ENCODE results near the gene DEGS1.

Gene DEGS1

DNA sequence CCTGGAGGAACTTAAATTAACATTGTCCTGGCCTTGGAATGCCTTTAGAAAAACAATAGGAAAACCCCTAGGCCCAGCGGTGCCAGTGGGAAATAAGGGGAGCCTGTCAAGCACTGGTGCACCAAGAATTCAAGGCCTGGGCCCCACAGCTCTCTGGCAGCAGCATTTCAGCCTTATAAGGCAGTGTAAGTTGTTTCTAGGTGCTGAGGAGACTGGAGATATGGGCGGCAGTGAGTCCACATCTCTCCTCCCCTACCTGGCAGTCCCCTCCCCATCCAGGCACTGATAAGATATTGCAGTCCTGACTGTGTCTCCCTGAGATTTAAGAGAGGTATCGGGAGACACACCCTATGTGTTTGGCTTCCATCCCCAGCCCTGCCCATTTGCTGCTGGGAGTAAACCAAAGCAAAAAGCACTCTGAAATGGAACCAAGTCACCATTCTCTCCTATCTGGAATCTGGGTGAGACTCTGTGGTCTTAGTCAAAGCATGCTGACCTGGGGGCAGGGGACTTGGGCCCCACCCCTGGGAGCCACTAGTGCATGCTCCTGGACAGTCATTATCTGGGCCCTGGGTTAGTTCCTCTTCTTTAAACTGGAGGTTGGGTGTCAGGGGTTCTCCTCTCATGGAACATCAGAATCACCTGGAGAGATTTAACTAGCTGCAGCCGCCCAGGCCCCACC, 30.5 kb downstream of the DEGS1 start:
- DNase-seq (ENCODE audit: low spot score): no peak

DNA sequence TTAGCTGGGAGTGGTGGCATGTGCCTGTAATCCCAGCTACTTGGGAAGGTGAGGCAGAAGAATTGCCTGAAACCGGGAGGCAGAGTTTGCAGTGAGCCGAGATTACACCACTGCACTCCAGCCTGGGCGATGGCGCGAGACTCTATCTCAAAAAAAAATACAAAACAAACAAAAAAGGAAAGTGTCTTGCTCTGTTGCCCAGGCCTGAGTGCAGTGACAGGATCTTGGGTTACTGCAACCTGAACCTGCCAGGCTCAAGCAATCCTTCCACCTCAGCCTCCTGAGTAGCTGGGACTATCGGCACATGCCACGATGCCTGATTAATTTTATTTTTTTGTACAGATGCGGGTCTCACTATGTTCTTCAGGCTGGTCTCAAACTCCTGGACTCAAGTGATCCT, 33.3 kb downstream of the DEGS1 start:
- DNase-seq (ENCODE audit: low spot score): no peak

DNA sequence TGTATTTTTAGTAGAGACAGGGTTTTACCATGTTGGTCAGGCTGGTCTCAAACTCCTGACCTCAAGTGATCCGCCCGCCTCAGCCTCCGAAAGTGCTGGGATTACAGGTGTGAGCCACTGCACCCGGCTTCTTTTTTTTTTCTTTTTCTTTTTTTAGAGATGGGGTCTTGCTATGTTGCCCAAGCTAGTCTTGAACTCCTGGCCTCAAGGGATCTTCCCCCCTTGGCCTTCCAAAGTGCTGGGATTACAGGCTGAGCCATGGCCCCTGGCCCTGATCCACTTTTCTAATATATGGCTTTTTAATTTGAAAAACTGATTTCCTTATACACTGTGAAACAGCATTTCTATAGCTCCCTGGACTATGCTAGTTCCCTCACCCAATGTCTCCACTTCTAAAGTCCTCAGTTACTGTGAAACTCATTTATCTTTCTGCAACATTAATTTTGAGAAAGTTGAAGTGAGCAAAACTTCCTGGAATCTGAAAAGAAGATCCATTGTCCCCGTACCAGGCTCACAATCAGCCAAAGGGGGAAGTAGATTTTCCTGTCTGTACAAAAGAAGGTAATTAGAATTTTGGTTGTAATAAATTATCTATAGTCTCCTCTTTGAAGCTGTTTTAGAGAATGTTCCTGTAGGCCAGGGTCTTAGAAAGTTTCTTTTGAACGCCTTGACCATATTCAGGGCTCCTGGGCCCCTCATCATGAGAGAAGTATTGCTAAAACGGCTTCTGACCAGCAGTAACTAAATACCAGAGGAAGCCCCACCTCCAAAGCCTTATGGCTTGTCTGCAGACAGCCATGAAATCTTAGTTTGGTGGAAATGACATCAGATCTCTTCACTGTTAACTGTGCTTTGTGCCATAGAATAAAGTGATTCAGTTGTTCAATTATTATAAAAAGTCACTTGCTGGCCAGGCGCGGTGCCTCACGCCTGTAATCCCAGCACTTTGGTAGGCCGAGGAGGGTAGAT, 34.9 kb downstream of the DEGS1 start:
- no peak for DNase-seq (ENCODE audit: low spot score)

DNA sequence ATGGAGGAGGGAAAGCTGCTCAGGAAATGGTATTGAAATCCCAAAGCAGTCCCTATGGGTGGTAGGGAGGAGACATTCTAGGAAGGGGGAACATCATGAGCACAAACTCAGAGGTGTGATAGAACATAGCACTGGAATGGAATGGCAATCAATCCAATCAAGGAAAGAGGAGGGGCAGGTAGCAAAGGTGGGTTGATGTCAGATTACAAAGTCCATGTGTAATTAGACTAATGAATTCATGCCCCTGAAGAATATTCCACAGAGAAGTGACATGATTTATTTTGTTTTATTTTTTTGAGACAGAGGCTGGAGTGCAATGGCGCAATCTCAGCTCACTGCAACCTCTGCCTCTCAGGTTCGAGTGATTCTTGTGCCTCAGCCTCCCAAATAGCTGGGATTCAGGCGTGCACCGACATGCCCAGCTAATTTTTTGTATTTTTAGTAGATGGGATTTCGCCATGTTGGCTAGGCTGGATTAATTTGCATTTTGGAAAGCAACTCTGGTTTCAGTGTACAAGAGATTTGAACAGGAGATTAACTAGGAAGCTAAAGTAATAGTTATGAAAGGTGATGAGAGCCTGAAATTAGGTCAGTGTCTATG, 36.1 kb downstream of the DEGS1 start:
- no peak for DNase-seq (ENCODE audit: low spot score)

DNA sequence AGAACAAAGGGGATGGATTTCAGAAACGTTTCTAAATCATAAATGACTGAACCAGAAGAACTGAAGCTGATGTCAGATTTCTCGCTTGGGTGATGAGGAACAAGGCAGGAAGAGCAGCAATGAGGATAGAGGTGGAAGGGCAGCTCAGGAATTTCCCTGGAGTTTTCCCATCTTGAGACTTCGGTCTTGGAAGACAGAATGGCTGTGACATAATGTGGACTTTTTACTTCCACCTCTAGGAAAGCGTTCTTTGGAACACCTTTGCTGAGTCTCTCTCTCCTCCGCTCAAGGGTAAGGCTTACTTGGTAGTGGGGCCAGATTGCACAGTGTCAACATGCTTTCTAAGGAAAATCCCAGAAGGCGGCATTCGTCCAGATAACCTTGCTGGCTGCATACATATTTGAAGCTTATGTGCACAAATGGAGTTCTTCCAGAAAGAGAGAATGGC, 36.6 kb downstream of the DEGS1 start:
- DNase-seq (ENCODE audit: low spot score): no peak

DNA sequence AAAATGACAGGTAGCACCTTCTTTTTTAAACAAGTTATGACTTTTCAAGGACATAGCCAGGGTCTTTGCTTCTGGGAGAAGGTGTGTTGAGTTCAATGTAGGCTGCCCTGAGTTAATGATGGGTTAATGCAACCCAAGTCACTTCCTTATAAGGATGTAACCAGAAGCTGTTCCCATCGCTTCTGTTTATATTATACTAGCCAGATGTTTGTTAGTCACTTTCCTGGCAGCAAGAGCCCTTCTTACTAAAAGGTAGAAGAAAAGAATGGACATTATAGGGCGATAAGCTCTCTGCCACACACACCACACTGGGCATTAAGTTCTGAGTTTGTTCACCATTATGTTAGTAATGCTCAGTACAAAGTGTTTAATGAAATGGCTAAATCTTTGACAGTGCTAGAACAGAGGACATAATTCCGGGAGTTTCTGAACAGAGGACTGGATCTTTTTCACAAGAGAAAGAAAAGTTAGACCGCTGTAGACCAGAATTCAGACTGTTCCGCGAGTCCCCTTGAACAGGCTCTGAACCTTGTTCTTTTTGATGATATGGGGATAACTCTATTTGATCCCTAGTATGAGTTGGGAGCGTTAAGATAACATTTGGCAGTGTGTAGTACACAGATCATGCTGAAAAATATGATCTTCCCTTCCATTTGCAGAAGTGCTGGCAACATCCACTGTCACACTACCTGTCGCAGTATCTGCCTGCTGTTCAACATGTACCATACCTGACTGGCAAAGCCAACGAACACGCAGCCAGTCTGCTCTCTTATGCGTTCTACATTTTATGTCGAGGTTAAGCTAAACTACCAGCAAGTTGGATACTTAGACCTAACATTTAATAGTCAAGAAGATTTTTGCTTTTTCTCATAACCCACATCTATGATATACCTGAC, 41.0 kb downstream of the DEGS1 start:
- DNase-seq (ENCODE audit: low spot score): no peak

DNA sequence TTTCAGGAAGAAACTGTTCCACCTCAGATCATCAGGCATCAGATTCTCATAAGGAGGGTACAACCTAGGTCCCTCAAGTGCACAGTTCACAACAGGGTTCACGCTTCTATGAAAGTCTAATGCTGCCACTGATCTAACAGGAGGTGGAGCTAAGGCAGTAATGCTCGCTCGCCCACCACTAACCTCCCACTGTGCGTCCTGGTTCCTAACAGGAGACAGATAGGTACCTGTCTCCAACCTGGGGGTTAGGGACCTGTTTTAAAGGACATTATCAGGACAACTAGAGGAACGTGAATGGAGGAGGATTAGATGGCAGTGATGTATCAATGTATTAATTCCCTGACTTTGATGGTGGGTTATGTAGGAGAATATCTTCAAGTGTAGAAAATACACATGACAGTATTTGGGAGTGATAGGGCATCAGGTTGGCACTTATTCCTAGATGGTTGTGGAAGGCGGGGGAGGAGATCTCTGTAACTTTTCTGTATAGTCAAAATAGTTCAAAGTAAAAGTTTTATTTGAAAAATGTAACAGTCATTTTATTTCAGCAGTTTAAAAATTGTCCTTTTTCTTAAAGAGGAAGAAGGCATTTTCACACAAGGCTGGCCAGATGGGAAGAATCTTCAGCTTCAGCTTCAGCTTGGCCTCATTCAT, 43.9 kb downstream of the DEGS1 start:
- DNase-seq (ENCODE audit: low spot score): no peak

DNA sequence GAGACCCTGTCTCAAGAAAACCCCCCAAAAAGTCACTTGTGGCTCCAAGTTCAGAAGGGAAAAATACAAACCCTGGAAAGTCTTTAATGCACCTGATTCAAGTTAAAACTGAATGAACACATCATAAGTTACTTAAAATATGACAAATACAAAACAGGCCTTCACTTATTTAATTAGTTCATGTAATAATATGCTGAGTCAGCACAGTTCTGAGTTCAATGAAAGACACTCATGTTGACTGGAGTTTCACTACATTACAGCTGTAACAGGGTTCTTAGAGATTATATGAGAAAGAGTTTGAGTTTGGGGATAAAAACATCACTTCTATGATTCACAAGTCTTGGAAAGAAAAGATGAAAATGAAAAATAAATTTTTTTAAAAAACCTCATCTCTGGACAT, 51.0 kb downstream of the DEGS1 start:
- no peak for DNase-seq (ENCODE audit: low spot score)

DNA sequence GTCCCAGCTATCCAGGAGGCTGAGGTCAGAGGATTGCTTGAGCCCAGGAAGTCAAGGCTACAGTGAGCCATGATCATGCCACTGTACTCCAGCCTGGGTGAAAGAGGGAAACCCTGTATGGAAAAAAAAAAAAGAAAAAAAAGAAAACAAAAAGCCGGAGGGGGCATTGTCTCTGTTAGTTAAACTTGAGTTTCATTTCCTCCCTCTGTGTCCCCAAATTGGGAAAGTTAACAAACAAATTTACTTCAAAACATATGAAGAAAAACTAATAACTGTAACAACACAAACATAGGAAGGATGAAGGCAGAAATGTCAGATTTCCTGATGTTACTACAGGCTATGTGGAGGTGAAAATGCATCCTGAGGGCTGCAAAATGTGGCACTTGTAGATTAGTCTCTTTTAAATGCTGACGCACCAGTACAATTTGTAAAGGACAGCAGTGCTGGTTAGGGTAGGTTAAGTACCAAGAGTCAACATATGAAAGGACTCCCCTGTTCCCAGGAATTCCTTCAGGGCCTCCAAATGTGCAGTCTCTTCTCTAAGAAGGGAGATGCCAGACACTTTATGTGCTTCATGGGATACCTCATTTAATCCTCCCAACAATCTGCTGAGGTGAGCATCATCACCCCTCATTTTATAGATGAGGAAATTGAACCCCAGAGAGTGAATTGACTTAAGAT, 52.9 kb downstream of the DEGS1 start:
- DNase-seq (ENCODE audit: low spot score): no peak

DNA sequence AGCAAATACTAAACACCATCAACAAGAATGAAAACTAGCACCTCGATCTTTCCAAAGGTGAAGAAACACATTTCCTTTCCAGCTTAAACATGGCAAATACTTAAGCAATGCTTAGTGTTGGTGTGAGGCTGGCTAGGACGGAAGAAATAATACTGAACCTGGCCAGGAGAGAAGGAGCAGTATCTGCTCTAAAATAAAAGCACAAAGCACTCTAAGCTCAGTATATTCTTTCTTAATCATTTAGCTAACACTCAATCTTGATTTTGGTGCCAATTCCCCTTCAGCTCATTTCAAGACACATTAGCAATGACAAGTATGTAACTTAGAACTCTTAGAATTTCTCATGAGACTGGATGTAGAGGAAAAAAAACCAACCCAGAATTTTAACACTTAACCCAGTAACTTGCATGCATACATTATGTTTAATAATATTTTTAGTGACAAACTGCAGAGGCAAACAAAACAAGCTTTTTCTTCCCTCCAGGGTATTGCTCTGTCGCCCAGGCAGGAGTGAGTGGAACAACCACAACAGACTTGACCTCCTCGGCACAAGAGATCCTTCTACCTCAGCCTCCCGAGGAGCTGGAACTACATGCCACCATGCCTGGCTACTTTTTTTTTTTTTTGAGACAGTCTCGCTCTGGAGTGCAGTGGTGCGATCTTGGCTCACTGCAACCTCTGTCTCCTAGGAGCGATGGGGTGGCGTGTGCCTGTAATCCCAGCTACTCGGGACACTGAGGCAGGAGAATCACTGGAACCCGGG, 54.3 kb downstream of the DEGS1 start:
- DNase-seq (ENCODE audit: low spot score): no peak

DNA sequence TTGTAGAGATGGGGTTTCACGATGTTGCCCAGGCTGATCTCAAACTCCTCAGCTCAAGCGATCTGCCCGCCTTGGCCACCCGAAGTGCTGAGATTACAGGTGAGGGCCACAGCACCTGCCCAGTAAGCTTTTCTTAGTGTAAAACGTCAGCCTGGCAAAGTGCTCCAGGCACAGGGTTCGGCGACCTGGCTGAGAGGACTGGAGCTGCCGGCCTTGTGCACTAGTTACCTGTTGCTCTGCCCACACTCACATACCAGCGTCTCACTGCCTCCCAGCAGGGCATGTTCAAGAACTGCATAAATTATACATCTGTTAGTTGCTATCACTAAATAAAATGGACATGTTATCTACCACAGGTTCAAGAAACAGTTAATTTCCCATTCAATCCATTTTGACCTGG, 55.2 kb downstream of the DEGS1 start:
- DNase-seq (ENCODE audit: low spot score): no peak

DNA sequence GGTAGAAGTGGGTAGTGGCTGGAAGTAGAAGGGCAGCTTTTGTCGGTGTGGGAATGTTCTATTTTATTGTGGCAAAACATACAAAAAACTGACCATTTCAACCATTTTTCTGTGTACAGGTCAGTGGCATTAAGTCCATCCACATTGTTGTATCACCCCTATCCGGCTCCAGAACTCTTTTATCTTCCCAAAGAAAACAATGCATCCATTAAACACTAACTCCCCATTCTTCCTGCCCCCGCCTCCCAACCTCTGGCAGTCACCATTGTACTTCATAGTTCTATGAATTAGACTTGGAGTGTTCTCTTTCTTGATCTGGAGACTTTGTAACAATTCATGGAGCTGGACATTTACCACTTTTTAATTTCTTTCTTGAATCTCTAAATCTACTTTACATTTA, 55.7 kb downstream of the DEGS1 start:
- DNase-seq (ENCODE audit: low spot score): no peak
